Measurements from ENCODE around the gene GATC. TPM values are rescaled to one million over a fixed set of nuclear protein-coding genes. Genes with fewer than 3 reads are reported as not detected.
"Not testable (repeated sequence)": the region's sequence is repeated elsewhere in the genome, so short reads cannot be mapped to it uniquely, and the experiment has no call there.

Gene GATC
- total RNA-seq, 1 experiment from 2014 or later = 22.3 TPM

- DNase-seq (ENCODE audit: low spot score) = no peak
Measured at GRCh38 chr12:120470150-120470784, 24.0 kb downstream of the GATC start.

DNA sequence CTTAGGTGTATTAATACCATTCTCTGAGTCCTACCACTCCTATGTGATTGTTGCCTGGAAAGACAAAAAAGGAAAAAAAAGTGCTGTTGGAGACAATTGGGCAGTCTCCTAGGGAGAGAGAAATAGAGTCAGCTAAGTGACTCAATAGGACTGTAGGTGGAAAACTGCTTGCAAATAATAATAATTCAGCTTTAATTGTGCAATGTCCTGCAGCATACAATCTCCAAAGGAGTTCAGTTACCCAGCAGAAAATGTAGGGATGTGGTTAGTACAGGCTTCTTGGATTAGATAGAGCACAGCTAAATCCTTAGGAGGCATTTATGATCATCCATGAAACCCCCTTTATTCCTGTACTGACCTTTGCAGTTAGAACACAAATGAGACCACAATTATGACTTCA, 26.3 kb downstream of the GATC start:
- DNase-seq (ENCODE audit: low spot score) = no peak

- no peak for DNase-seq (ENCODE audit: low spot score)
Measured at GRCh38 chr12:120473807-120474615, 27.8 kb downstream of the GATC start.

DNA sequence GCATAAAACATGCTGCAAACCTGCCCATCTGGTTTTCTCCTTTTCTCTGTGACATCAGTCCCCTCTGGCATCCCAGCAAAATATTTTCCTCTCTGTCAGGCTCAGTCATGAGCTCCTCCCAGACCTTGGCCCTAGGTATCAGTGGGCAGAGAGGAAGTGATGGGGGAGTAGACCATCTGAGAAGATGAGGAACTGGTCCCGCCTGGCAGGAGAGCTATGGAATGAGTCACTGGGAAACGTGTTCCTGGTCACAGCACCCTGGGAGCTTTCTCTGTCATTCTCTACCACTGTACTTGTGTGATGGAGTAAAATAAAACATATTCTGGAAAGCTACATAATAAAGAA, 28.3 kb downstream of the GATC start:
- DNase-seq (ENCODE audit: low spot score) = peak; percentile 88

- DNase-seq (ENCODE audit: low spot score) = no peak
Measured at GRCh38 chr12:120475643-120476042, 29.4 kb downstream of the GATC start.

DNA sequence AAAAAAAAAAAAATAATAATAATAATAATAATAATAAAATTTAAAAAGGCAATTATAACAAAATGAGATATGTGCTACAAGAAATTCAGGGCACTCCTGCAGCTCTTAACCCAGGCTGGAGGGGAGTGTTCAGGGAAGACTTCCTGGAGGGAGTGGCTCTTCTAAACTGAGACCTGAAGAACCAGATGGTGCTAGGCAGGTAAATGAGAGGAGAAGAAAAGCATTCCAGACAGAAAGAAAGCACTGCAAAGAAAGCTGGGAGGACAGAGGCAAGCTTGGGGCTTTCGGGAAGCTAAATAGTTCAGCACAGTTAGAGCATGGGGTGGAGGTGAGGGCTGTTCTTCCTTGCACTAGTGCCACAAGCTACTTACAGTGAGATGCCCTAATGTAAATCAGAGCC, 33.2 kb downstream of the GATC start:
- no peak for DNase-seq (ENCODE audit: low spot score)

- DNase-seq (ENCODE audit: low spot score) = no peak
Measured at GRCh38 chr12:120480211-120480610, 34.0 kb downstream of the GATC start.

GRCh38 chr12:120481022-120481767, 35.0 kb downstream of the GATC start:
- no peak for DNase-seq (ENCODE audit: low spot score)

DNA sequence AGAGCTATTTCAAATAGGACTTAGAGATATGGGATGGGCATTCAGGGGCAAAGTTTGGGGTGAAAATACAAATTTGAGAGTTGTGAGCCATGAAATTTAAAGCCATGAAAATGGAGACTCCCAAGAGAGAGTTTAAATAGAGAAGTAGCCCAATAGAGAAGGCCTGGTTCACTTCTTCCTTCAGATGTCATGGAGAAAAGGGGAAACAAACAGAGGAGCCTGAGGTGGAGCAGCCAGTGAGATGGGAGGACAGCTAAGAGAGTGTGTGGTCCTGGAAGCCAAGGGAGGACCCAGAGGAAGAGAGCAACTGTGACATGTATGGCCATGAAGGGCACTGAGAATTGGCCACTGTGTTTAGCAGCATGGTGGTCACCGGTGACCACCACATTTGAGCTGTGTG, 37.4 kb downstream of the GATC start:
- no peak for DNase-seq (ENCODE audit: low spot score)

DNA sequence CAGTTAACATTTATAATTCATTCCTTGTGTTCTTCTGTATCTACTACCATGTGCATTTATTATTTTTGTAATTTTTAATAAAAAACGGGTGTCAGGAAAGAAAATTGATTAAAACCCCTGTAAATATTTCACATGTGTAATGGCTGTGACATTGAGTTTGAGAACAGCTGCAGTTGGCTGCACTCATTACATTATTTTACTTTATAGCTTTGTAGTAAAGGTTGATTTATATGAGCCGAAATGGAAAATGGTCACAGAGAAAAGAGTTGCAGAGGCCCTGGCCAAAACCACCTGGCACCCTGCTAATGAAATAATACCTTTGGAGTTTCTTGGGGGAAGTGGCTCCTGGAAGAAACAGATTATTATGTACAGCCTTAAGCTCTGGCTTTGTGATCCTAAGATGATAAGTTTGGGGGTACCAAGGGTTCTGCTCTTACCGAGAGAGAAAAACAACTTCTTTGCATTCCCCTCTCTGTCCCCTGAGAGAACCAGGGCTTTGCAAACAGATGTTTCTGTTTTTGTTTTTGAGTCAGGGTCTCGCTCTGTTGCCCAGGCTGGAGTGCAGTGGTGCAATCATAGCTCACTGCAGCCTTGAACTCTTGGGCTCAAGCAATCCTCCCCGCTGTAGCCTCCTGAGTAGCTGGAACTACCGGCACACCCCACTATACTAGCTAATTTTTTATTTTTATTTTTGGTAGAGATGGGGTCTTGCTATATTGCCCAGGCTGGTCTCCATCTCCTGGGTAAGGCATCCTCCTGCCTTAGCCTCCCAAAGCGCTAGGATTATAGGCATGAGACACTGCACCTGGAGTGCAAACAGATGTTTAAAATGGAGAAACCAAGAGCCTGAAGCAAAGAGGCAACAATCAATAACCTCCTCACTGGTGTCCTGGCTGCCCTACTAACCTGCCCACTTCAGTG, 40.0 kb downstream of the GATC start:
- no peak for DNase-seq (ENCODE audit: low spot score)

GRCh38 chr12:120487552-120487951, 41.3 kb downstream of the GATC start:
- DNase-seq (ENCODE audit: low spot score) = not testable (repeated sequence)

DNA sequence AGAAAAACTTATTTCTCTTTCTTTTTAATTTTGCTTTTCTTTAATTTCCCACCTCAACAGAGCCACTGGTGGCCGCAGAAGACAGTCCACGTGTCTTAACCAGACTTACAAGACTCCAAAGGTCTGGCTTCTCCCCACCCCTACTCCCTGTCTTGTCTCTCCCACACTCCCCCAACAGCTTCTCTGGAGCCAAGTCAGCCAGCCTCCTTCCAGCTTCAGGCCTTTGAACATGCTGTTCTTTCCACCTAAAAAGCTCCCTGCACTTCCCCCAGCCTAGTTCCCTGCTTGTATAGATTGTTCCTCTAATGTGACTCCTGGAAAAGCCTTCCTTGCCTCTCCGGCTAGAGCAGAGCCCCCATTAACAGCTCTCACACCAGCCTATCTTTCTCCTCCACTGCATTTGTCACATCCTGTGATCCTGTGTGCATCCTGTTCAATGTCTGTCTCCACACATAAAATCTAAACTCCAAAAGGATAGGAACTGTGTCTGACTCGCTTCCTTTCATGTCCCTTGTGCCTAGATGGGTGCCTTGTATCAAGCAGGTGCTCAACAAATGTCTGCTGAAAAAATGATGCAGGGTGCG, 41.9 kb downstream of the GATC start:
- DNase-seq (ENCODE audit: low spot score) = no peak

GRCh38 chr12:120489018-120489417, 42.8 kb downstream of the GATC start:
- DNase-seq (ENCODE audit: low spot score) = peak; percentile 73

DNA sequence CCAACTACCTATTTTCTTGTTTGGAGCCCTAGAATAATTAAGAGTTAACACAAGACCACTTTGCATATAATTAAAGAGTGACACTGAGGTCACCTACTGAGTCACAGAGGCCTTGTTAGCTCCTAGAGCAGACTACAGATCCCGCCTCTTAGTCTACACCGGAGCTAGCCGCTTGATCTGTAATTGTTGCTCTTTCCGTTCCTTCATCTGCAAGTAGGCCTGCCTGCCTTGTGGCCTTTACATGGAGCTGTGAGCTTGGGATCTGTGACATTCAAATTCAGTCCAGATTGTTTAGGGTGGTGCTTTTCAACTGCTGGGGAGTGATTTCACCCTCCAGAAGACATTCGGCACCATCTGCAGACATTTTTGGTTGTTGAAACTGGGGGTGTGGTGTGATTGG, 44.1 kb downstream of the GATC start:
- DNase-seq (ENCODE audit: low spot score) = no peak

DNA sequence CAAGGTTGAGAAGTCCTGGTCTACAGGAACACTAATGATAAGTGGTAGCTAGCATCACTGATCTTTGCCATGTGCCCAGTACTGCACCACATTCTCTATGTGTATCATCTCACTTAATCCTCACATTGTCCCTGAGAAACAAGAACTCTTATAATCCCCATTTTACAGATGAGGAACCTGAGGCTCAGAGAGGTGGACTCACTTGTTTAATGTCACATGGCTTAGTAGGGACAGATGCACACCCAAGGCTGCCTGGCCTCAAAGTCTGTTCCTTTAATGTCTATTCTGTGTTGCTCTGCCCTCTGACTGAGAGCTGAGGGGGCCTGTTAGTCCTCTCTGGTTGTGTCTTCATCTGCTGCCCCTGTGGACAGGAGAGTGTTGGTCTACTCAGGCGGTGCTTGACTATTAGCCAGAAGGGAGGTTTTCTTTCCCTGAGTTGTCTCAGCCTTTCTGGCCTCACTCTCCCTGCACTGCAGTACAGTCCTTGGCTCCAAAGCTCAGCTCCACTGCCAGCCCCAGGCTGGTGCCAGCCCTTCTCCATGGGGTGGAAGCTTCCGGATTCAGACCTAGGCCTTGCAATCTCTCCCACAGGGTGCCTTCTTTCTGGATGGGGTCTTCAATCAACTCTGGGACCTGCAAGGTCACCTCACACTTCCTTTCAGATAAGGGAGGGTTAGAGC, 44.7 kb downstream of the GATC start:
- no peak for DNase-seq (ENCODE audit: low spot score)

- DNase-seq (ENCODE audit: low spot score) = no peak
Measured at GRCh38 chr12:120495186-120495730, 49.0 kb downstream of the GATC start.

- DNase-seq (ENCODE audit: low spot score) = peak; percentile 90
Measured at GRCh38 chr12:120495731-120496412, 49.6 kb downstream of the GATC start, which contains the start of gene DYNLL1. Gene DYNLL1, plus strand, starts transcription at chr12:120496113. Its CDS starts 309 bp downstream, at chr12:120496422.

DNA sequence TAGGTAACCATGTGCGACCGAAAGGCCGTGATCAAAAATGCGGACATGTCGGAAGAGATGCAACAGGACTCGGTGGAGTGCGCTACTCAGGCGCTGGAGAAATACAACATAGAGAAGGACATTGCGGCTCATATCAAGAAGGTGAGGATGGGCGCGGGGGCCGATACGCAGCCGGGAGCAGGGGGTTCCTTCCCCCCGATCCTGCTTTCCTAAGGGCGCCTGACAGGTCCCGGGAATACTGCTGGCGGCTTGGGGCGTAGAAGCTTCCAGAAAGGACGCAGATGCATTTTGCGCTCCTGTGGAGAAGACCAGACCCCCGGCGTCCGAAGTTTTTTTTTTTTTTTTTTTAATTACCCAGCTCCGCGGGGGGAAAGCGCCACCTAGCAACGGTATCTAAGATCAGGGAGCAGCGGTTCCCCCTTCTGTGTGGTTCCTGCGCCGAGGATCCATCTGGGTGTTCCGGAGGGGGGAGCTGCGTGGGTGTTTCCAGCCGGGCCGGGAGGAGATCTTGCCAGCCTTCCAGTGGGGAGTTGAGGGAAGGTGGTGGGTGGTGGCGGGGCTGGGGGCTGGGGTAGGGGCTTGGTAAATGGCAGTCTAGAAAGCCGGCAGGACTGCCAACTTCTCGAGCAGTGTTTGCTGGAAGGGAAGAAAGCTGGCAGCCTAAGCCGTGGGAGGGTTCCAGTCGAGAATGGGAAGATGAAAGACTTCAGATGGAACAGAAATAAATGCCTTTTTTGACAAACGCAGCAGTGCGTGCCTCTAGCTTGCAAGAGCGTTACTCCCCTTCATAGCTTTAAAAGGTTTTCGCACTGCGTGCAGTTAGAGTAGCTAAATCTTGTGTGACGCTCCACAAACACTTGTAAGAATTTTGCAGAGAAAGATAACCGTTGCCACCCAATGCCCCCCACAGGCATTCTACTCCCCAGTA, 50.4 kb downstream of the GATC start:
- DNase-seq (ENCODE audit: low spot score) = peak; percentile 14

All from A172 (cell line).